ENCODE measurements around the gene SFXN5. TPM values are rescaled to one million over a fixed set of nuclear protein-coding genes. Genes with fewer than 3 reads are reported as not detected.

Gene SFXN5, protein sequence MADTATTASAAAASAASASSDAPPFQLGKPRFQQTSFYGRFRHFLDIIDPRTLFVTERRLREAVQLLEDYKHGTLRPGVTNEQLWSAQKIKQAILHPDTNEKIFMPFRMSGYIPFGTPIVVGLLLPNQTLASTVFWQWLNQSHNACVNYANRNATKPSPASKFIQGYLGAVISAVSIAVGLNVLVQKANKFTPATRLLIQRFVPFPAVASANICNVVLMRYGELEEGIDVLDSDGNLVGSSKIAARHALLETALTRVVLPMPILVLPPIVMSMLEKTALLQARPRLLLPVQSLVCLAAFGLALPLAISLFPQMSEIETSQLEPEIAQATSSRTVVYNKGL
- total RNA-seq (2014; rRNA removed; shearing (Covaris generic)) = 10.4 and 17.6 TPM in 2 replicates

GRCh38 chr2:73071360-73072128 lies at the start of gene SFXN5:
SFXN5 (minus strand) TSS chr2:73071712; CDS start chr2:73071705, 7 bp downstream.

GRCh38 chr2:73112913-73113854 lies 41.7 kb upstream of the SFXN5 start, which contains the start of gene RAB11FIP5:
RAB11FIP5 (minus strand) TSS chr2:73112948; CDS start chr2:73112777, 171 bp downstream.

GRCh38 chr2:72917138-72917876 lies 154.2 kb downstream of the SFXN5 start, which contains the start of gene EMX1:
EMX1 (plus strand) TSS chr2:72917519; CDS start chr2:72917853, 334 bp downstream.

Other genes starting within 250 kb of the SFXN5 start
- 5.1 and 6.5 TPM in 2 replicates for gene EXOC6B, start 245.7 kb downstream of the SFXN5 start, total RNA-seq (2014; rRNA removed; shearing (Covaris generic))
- 36.2 and 36.9 TPM in 2 replicates for gene SPR, start 184.3 kb downstream of the SFXN5 start, total RNA-seq (2014; rRNA removed; shearing (Covaris generic))
- gene EMX1, start 154.2 kb downstream of the SFXN5 start, total RNA-seq (2014; rRNA removed; shearing (Covaris generic)) = not detected in 2 replicates
- 14.5 and 14.9 TPM in 2 replicates for gene RAB11FIP5, start 41.2 kb upstream of the SFXN5 start, total RNA-seq (2014; rRNA removed; shearing (Covaris generic))
- not detected in 2 replicates for gene NOTO, start 130.9 kb upstream of the SFXN5 start, total RNA-seq (2014; rRNA removed; shearing (Covaris generic))
- gene SMYD5, start 142.5 kb upstream of the SFXN5 start, total RNA-seq (2014; rRNA removed; shearing (Covaris generic)) = 41.3 and 45.0 TPM in 2 replicates
- 16.3 and 17.7 TPM in 2 replicates for gene PRADC1, start 161.5 kb upstream of the SFXN5 start, total RNA-seq (2014; rRNA removed; shearing (Covaris generic))
- gene CCT7, start 162.6 kb upstream of the SFXN5 start, total RNA-seq (2014; rRNA removed; shearing (Covaris generic)) = 531 and 547 TPM in 2 replicates
- 4.3 and 6.4 TPM in 2 replicates for gene FBXO41, start 212.8 kb upstream of the SFXN5 start, total RNA-seq (2014; rRNA removed; shearing (Covaris generic))
- gene EGR4, start 221.8 kb upstream of the SFXN5 start, total RNA-seq (2014; rRNA removed; shearing (Covaris generic)) = 0.05 TPM in 1 of 2 replicates, not detected in the other